ENCODE measurements around the gene FGF14. TPM values are rescaled to one million over a fixed set of nuclear protein-coding genes. Genes with fewer than 3 reads are reported as not detected.

FGF14 gene
- total and polyA plus RNA-seq, 9 donors = 0.06 to 4.8 (median 0.60) TPM; not detected in 2

DNA sequence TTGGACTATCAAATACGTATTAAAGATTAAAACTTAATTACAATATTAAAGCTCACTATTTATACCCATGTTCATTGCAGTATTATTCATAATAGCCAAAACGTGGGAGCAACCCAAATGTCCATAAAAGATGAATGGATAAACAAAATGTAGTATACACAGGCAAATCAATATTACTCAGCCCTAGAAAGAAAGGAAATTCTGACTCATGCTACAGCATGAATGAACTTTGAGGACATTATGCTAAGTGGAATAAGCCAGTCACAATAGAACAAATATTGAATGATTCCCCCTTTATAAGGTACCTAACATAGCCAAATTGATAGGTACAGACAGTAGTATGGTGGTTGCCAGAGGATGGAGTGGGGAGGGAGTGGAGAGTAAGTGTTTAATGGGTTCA, 457.3 kb downstream of the FGF14 start:
- no peaks in the 10 kb centered on the region for H3K4me1 ChIP-seq (ENCODE audit: insufficient read depth)
- no peaks in the 10 kb centered on the region for H3K36me3 ChIP-seq
- H3K4me3 ChIP-seq = no peak overlapping the region
- H3K9me3 ChIP-seq = no peaks in the 10 kb centered on the region
- intact Hi-C loops (cut with DNase I) = no loop called here
- H3K27ac ChIP-seq = no peak overlapping the region
- WGBS, 3 donors = 50 to 59% (median 55%) methylated on average over 2 of the region's 2 CpGs
- no peaks in the 10 kb centered on the region for H3K27me3 ChIP-seq
- TF ChIP-seq POLR2A (IDR thresholded peaks at IDR 0.05) (no peak), EP300 (IDR thresholded peaks at IDR 0.05) (no peak)
- TF ChIP-seq, protein P1, sequence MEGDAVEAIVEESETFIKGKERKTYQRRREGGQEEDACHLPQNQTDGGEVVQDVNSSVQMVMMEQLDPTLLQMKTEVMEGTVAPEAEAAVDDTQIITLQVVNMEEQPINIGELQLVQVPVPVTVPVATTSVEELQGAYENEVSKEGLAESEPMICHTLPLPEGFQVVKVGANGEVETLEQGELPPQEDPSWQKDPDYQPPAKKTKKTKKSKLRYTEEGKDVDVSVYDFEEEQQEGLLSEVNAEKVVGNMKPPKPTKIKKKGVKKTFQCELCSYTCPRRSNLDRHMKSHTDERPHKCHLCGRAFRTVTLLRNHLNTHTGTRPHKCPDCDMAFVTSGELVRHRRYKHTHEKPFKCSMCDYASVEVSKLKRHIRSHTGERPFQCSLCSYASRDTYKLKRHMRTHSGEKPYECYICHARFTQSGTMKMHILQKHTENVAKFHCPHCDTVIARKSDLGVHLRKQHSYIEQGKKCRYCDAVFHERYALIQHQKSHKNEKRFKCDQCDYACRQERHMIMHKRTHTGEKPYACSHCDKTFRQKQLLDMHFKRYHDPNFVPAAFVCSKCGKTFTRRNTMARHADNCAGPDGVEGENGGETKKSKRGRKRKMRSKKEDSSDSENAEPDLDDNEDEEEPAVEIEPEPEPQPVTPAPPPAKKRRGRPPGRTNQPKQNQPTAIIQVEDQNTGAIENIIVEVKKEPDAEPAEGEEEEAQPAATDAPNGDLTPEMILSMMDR (IDR thresholded peaks at IDR 0.05) = no peak
- no peak for DNase-seq

DNA sequence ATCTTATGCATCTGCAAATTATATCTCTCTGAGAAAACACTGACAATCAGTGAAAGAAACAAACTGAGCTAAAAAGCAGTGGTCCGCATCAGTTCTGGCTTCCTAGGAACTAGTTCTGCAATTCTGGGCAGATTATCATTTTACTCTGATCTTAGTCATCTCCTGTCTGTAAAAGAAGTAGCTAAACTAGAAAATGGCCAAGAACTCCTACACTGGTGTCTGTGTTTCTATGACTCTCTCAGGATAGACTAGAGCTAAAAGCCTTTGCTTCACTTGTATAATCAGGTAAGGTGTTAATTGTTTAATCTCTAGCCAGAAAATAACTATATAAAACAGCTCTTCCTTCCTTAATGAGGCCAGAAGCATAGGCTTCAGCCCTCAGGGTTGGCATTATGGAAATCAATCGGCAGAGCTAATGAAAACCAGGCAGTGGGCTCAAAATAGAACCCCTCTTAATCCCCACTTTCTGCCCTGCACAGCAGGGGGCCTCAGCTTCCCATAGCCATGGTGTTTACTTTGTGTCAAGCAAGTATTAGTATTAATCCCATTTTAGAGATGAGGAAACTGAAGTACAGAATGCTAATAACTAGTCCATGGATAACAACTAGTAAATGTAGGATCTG, 459.2 kb downstream of the FGF14 start:
- Histone ChIP-seq H3K36me3 (no peaks in the 10 kb centered on the region), H3K27ac (no peak overlapping the region), H3K9me3 (no peaks in the 10 kb centered on the region), H3K4me3 (no peak overlapping the region), H3K4me1 (ENCODE audit: insufficient read depth) (no peaks in the 10 kb centered on the region), H3K27me3 (no peaks in the 10 kb centered on the region)
- WGBS, 3 donors = 62 to 71% (median 67%) methylated on average over 2 of the region's 2 CpGs
- intact Hi-C loops (cut with DNase I) = no loop called here
- DNase-seq = no peak
- TF ChIP-seq EP300 (IDR thresholded peaks at IDR 0.05) (no peak), POLR2A (IDR thresholded peaks at IDR 0.05) (no peak)
- TF ChIP-seq, protein P1 (IDR thresholded peaks at IDR 0.05) = no peak

DNA sequence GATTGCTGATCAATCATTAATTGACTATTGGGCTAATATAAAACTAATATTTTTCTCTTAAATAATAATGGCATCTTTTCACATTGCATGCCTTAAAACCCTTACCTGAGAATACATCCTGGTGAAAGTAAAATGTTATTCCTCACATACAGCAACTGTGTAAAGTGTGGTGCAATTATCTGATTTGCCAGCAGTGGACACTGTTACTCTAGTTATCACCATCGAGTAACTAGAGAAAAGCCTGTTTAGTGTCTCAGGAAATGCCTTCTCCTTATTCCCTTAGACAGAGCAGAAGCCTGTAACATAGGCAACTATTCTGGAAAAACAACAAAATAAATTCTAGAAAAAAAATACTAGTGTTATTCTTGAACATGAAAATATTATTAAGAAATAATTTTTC, 459.8 kb downstream of the FGF14 start:
- intact Hi-C loops (cut with DNase I) = no loop called here
- no peak overlapping the region for H3K4me3 ChIP-seq
- no peaks in the 10 kb centered on the region for H3K27me3 ChIP-seq
- no peak overlapping the region for H3K27ac ChIP-seq
- no peaks in the 10 kb centered on the region for H3K36me3 ChIP-seq
- H3K4me1 ChIP-seq (ENCODE audit: insufficient read depth) = no peaks in the 10 kb centered on the region
- DNase-seq = no peak
- no peaks in the 10 kb centered on the region for H3K9me3 ChIP-seq
- WGBS, 3 donors = 0 to 2% (median 2%) methylated on average over 1 of the region's 1 CpG
- TF ChIP-seq EP300 (IDR thresholded peaks at IDR 0.05) (no peak), POLR2A (IDR thresholded peaks at IDR 0.05) (no peak)
- TF ChIP-seq, protein P1 (IDR thresholded peaks at IDR 0.05) = no peak

DNA sequence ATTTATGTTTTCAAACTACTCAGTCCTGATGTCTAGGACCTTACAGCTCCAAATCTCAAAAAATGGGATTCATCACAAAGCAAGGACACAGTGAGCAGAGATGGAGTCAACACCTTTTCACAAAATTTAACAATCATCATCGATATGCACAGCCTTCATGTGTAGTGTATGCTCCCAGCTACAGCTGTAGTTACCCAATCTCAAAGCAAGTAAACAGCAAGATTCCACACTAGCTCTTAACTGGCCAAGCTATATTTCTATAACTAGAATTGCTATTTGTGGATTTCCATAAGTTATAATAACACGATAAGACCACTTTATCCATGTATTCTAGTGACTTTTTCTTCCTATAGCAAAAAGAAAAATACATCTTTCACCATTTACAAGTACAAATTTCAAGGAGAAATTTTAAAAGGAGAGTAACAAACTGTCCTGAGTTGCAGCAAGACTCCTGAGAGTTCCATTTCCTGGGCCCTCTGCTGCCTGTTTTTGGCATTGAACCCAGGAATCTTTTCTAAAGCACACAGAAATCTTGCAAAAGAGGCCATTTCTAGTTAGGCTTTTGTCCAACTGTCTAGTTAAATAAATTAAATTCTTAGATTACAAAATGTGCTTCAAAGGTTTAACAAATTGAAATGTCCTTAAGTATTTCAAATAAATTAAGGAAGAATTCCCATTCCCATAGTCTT, 460.6 kb downstream of the FGF14 start:
- intact Hi-C loops (cut with DNase I) = no loop called here
- no peak for DNase-seq
- H3K4me3 ChIP-seq = no peak overlapping the region
- H3K27ac ChIP-seq = no peak overlapping the region
- H3K36me3 ChIP-seq = no peaks in the 10 kb centered on the region
- WGBS, 3 donors = 49 to 58% (median 52%) methylated on average over 2 of the region's 2 CpGs
- no peaks in the 10 kb centered on the region for H3K9me3 ChIP-seq
- TF ChIP-seq POLR2A (IDR thresholded peaks at IDR 0.05) = no peak
- TF ChIP-seq EP300 (IDR thresholded peaks at IDR 0.05) = no peak
- TF ChIP-seq, protein P1 (IDR thresholded peaks at IDR 0.05) = no peak
- H3K27me3 ChIP-seq = no peaks in the 10 kb centered on the region
- H3K4me1 ChIP-seq (ENCODE audit: insufficient read depth) = no peaks in the 10 kb centered on the region
